GM18868 (cell line): ENCODE results near the gene DSN1.

Source experiments
- ATAC-seq: cut with Tn5 transposase; IDR thresholded peaks from one replicate; pipeline ENCODE4 v1.9.1; 2021; ENCODE audit warnings: mild to moderate bottlenecking, moderate library complexity; ENCODE audit not compliant: unreplicated experiment

Gene DSN1

GRCh38 chr20:36758276-36758675, 15.3 kb downstream of the DSN1 start:
- no peak for ATAC-seq

GRCh38 chr20:36756496-36756895, 17.1 kb downstream of the DSN1 start:
- no peak for ATAC-seq

- no peak for ATAC-seq
Observed at GRCh38 chr20:36754656-36755222, 18.8 kb downstream of the DSN1 start.

DNA sequence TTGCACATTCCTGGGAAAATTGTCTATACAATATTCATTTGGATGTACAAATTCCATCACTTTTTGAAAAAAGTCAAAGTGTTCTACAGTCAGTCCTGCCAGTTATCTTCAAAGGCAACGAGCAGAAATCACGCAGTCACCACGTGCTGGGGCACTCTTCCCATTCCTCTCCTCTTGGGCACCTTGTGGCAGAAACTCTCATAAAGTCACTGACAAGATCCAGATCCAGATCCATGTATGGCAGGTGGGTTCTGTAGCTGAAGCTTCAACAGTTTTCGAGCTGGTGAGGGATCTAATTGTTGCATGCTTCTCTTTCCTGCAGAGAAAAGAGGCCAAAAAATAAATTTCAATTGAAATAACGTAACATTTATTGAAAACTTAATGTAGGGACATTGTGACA, 21.0 kb downstream of the DSN1 start:
- ATAC-seq, result no peak

GRCh38 chr20:36745927-36746659, 27.5 kb downstream of the DSN1 start, which contains the start of gene NDRG3:
NDRG3 (minus strand) TSS chr20:36746090; CDS start chr20:36721735, 24,355 bp downstream.
- peak; percentile 93 for ATAC-seq

GRCh38 chr20:36745234-36745926, 28.2 kb downstream of the DSN1 start:
- peak; percentile 26 for ATAC-seq

GRCh38 chr20:36744764-36745191, 28.8 kb downstream of the DSN1 start:
- no peak for ATAC-seq

DNA sequence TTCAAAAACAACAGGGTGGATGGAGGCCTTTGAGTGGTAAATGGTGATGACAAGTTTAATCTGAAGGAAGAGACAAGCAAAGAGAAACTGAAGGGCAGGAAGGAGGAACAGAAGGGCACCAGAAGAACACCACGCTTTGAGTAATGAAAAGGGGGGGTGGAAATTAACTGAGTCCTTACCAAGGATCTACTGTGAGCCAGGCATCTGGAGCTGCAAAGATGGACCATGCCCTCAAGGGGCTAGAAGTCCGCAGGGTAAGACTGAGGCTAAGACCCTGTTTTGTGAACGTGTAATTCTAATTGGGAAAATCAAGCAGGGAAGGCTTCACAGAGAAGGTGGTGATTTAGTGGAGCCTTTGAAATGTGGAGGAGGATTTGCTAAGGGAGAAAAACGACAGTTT, 29.3 kb downstream of the DSN1 start:
- no peak for ATAC-seq

GRCh38 chr20:36742558-36742957, 31.0 kb downstream of the DSN1 start:
- no peak for ATAC-seq

GRCh38 chr20:36741072-36741471, 32.5 kb downstream of the DSN1 start:
- no peak for ATAC-seq

GRCh38 chr20:36737183-36737499, 36.4 kb downstream of the DSN1 start:
- no peak for ATAC-seq

DNA sequence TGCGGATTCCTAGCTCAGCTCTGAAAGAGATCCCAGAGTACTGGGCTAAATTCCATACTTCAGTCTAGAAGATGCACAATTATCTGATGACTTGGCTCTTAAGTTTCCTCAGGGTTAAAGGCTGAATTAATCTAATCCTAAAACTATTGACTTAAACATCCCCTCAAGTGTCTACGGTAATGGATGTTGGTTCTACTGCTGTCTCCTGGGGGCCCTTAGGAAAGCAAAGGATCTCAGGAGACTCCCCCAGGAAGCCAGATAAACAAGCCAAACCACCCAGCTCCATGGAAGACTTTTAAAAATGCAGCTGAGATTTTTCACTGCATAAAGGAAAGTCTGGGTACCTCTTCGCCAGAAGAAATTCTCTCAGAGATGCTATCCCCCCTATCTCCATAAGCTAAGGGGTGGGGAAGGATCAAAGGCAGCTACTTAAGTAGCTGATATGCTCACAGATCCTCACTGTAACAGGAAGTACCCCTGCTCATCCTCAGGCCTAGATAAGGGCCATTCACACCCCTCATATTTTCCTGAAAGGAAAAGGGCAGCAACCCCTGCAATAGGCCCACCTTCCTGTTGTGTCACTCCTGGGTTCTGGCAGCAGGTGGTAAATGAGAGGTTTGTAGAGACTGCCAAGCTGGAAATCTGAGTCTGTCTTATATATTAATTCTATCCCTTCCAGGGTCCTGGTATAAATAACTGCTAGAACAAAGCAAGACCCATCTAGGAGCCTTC, 36.9 kb downstream of the DSN1 start:
- no peak for ATAC-seq

DNA sequence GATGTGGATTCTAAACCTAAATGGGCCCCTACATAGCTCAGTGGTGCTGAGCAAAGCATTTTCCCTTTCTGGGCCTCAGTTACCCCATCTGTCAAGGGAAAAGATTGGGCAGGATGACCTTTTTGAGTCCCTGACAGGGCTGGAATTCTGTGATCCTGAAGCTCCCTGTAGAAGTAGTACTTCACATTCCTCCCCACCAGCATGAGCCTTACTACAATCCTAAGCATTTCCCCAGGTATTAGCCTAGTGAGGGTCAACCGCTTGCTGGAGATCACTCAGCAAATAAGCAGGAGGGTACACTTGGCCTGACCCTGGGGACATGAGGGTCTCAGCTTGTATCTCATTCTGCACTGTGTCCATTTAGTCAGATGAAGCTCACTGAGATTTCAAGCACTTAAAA, 41.1 kb downstream of the DSN1 start:
- ATAC-seq, result no peak

DNA sequence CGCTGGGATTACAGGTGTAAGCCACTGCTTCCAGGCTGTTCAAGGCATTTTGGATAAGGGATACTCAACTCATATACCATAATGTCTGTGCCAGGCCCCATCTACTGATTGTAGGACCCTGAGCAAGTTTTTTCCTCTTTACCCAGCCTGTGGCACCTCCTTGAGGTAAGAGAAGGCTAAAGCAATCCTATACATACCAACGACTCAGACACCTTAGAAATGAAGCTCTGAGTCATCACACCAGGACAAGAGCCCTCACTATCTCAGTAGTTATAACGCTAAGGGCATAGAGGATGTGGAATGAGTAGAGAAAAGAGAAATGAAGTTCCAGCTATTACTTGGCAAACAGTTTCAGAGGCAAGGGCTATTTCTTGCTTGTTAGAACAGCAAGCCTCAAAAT, 44.6 kb downstream of the DSN1 start:
- ATAC-seq, result no peak

GRCh38 chr20:36726168-36726567, 47.4 kb downstream of the DSN1 start:
- no peak for ATAC-seq

GRCh38 chr20:36720510-36720909, 53.1 kb downstream of the DSN1 start:
- ATAC-seq, result no peak

DNA sequence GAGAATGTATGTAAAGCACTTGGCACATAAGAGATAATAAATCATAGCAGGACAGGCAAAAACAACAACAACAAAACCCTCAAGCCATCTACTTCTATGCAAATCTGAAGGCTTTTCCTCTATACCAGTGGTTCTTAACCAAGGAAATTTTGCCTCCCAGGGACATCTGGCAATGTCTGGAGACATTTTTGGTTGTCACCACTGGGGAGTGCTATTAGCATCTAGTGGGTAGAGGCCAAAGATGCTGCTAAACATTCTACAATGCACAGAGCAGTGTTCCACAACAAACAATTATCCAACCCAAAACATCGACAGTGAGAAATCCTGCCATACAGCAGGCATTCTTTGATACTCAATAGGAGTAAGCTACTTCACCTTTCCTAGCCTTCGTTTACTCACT, 55.9 kb downstream of the DSN1 start:
- ATAC-seq, result no peak

DNA sequence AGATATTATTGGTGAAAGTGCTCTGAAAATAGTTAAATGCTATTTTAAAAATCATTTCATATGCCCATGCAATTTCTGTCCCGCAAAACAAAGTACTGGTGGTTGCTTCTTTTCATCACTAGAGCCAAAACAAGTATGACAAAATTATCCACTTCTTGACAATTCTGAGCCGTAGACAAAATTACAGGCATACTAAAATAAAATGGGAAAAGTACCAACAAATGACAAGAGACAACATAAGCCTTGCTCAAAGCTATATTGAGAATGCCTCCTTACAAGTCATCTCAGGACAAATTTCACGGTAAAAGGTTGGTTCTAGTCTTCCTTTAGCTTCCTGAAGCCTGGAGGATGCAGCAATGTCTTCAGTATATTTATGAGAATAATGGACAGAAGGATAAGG, 56.5 kb downstream of the DSN1 start:
- no peak for ATAC-seq

GRCh38 chr20:36712775-36713174, 60.8 kb downstream of the DSN1 start:
- ATAC-seq, result no peak

DNA sequence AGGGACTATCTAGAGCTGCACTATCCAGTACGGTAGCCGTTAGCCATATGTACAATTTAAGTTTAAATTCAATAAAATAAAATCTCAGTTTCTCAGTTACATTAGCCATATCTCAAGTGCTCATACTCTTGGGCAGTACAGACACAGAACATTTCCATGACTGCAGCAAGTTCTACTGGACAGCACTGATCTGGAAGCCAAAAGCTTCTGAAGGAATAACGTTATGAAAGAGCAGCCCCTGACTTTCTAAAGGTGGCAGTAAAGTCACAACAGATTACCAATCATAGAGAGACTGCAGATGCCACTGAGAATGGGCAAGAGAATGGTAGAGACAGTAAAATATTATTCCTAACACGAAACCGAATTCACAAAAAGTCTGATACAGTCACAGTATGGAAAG, 64.4 kb downstream of the DSN1 start:
- ATAC-seq, result no peak

DNA sequence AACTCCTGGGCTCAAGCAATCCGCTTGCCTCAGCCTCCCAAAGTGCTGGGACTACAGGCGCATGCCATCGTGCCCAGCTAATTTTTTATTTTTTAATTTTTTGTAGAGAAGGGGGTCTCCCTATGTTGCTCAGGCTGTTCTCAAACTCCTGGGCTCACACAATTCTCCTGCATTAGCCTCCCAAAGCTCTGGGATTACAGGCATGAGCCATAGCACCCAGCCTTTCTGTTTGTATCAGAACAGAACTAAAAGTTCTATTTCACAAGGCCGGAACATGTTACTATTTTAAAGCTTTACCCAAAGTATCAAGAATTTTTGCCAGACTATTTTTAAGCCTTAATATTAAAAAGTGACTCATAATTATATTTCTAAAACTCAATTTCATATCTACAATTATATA, 70.0 kb downstream of the DSN1 start:
- ATAC-seq, result no peak
